ENCODE data around the gene MYD88.
"Not testable (repeated sequence)": the region's sequence is repeated elsewhere in the genome, so short reads cannot be mapped to it uniquely, and the experiment has no call there.

Gene MYD88

DNA sequence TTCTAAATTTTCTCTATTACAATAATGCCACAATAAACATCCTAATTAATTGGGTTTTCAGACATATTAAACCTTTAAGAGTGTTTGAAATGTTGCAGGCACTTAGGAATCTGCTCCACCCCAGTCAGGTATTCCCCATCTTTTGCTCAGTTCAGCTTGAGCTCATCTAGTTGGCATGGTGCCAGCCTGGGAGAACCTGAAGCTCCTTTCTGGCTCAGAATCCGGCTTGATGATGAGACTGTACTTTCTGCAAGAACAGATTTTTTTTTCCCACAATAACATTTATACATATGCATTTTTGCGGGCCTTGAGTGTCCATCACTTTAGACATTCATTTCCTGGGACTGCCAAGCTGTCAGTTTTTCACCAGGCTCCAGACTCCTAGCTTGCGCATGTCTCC, 19.1 kb downstream of the MYD88 start:
- no peak overlapping the region for H3K27ac ChIP-seq
- H3K4me1 ChIP-seq: peaks cover 0 to 60% (median 22%) of the 10 kb centered on the region in 10 experiments; a peak in 13 of 20 replicates
- no peaks in the 10 kb centered on the region for H3K27me3 ChIP-seq
- H3K4me3 ChIP-seq: no peak overlapping the region
- H3K36me3 ChIP-seq: no peaks in the 10 kb centered on the region
- H3K4me2 ChIP-seq: peak overlapping the region in 2 of 11 experiments; percentile 43 to 53; a peak in 2 of 22 replicates
- H3K9ac ChIP-seq: no peak overlapping the region
- H3K9me3 ChIP-seq (replicated peaks in 1 of 11): no peaks in the 10 kb centered on the region; a peak in 1 of 22 replicates
- TF ChIP-seq Cebpa-rat (IDR thresholded peaks at IDR 0.05): no peak
- no peaks in the 10 kb centered on the region for H4K20me1 ChIP-seq

DNA sequence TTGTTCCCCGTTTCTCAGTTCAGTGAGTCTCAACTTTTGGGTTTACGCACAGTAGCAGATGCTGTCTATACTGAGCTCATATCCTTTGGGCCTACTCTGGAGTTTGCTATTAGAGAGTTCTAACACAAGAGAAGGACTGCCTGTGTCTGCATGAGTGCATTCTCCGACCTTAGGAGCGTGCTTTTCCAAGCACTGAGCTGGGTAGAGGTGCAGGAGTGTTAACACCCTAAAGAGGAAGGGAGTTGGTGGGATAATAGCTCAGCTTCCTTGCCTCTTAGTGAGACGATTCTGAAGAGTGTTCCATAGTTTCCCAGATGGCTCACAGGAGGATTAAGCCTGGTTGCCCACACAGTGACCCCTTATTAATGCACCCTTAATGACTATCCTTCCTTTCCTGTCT, 20.0 kb downstream of the MYD88 start:
- H3K9me3 ChIP-seq (replicated peaks in 1 of 11): no peaks in the 10 kb centered on the region; a peak in 1 of 22 replicates
- no peak overlapping the region for H3K4me3 ChIP-seq
- peak overlapping the region in 3 of 11 experiments; percentile 7 to 53 (median 43); a peak in 6 of 22 replicates for H3K4me2 ChIP-seq
- H3K36me3 ChIP-seq: no peaks in the 10 kb centered on the region
- H3K27ac ChIP-seq: no peak overlapping the region; a peak in 1 of 22 replicates
- H3K27me3 ChIP-seq: no peaks in the 10 kb centered on the region
- H4K20me1 ChIP-seq: no peaks in the 10 kb centered on the region
- H3K4me1 ChIP-seq: peaks cover 0 to 58% (median 15%) of the 10 kb centered on the region in 10 experiments; a peak in 13 of 20 replicates
- H3K9ac ChIP-seq: no peak overlapping the region
- no peak for TF ChIP-seq Cebpa-rat (IDR thresholded peaks at IDR 0.05)

DNA sequence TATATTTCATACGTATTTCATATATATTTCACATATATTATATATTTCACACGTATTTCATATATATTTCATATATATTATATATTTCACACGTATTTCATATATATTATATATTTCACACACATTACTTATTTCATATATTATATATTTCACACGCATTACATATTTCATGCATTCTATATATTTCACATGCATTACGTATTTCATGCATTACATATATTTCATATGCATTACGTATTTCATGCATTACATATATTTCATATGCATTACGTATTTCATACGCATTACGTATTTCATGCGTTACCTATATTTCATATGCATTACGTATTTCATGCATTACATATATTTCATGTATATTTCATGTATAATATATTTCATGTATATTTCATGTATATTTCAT, 22.2 kb downstream of the MYD88 start:
- not testable (repeated sequence) for H3K27ac ChIP-seq; H3K9ac ChIP-seq; H4K20me1 ChIP-seq; H3K9me3 ChIP-seq (replicated peaks in 1 of 11); H3K4me2 ChIP-seq; H3K27me3 ChIP-seq; H3K36me3 ChIP-seq; H3K4me3 ChIP-seq
- H3K4me1 ChIP-seq: peaks cover 7 to 47% (median 10%) of the 10 kb centered on the region in 10 experiments; a peak in 19 of 20 replicates

DNA sequence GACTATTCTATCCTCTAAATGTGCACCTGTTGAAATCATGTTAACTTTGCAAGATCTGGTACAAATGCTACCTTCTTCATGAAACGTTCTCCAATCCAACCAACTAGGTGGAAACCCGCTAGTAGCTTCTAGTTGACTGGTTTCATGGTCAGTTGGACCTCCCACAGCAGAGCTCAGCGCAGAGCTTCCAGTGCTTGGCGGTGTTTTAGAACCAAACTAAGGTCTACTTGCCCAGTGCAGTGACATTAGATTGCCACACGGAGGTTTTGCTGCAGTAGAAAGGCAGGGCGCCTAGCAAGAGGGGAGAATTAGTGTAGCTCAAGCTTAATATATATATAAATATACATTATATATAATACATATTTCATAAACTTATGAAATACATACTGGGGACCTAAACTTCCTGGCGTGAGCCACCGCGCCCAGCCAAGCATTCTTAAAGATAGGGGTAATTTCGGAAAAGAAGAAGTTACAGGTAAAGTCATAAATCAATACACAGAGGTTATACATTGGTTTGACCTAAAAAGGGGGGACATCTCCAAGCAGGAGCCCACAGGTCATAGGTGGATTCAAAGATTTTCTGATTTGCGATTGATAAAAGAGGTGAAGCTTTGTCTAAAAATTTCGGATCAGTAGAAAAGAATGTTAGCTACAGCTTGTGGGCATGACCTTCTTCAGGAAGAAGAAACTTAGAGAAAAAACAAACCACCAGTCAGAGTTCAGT, 24.8 kb downstream of the MYD88 start:
- H3K27ac ChIP-seq: peak overlapping the region in 7 of 11 experiments; percentile 93 to 99 (median 98); a peak in 9 of 22 replicates
- peaks cover 25 to 47% (median 29%) of the 10 kb centered on the region in 10 experiments for H3K4me1 ChIP-seq
- peaks cover 0 to 23% (median 16%) of the 10 kb centered on the region in 11 experiments; a peak in 12 of 22 replicates for H4K20me1 ChIP-seq
- no peaks in the 10 kb centered on the region; a peak in 1 of 22 replicates for H3K9me3 ChIP-seq (replicated peaks in 1 of 11)
- no peaks in the 10 kb centered on the region for H3K27me3 ChIP-seq
- H3K4me3 ChIP-seq: no peak overlapping the region
- H3K4me2 ChIP-seq: peak overlapping the region in 4 of 11 experiments; percentile 78 to 96 (median 85); a peak in 2 of 22 replicates
- no peak overlapping the region for H3K9ac ChIP-seq
- no peak for TF ChIP-seq Cebpa-rat (IDR thresholded peaks at IDR 0.05)
- H3K36me3 ChIP-seq: 0 out of 22 replicates have a peak, but pooled peaks cover 0 to 6% (median 0%) of the 10 kb centered on the region in 11 experiments

DNA sequence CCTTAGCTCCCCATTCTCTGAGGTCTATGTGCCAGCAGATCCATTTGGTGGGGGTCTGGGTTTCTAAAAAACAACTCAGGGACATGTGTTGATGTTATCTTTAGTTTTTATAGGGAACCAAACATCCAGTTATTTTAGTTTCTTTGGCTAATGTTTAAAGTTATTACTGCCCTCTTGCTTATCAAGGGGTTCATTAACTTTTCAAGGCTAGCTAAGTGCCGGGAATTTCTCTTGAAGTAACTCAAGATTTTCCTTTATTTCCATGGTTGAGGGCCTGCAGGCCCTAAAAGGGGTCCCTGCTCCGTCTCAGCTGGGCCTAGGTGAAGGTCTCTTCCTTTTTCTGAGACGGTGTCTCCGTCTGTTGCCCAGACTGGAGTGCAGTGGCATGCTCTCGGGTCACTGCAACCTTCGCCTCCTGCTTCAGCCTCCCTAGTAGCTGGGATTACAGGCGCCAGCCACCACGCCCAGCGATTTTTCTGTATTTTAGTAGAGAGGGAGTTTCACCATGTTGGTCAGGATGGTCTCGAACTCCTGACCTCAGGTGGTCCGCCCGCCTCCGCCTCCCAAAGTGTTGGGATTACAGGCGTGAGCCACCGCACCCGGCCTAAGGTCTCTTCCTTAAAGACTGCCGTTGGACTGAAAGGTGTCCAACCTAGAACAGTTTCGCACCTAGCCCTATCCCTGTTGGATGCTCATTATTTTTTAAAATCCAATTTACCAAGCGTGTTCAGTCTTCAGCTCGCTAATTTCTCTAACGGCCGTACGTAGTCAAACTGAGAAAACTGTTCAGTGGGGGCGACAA, 25.6 kb downstream of the MYD88 start:
- peaks cover 4 to 29% (median 24%) of the 10 kb centered on the region in 11 experiments; a peak in 15 of 22 replicates for H4K20me1 ChIP-seq
- peak overlapping the region; percentile 82 to 98 (median 92) for H3K9ac ChIP-seq
- 0 out of 22 replicates have a peak, but pooled peaks cover 0 to 6% (median 0%) of the 10 kb centered on the region in 11 experiments for H3K36me3 ChIP-seq
- peak overlapping the region; percentile 89 to 97 (median 93) for H3K4me3 ChIP-seq
- peaks cover 25 to 47% (median 34%) of the 10 kb centered on the region in 10 experiments for H3K4me1 ChIP-seq
- no peak for TF ChIP-seq Cebpa-rat (IDR thresholded peaks at IDR 0.05)
- no peaks in the 10 kb centered on the region; a peak in 1 of 22 replicates for H3K9me3 ChIP-seq (replicated peaks in 1 of 11)
- H3K4me2 ChIP-seq: peak overlapping the region; percentile 76 to 99 (median 91)
- H3K27me3 ChIP-seq: no peaks in the 10 kb centered on the region
- H3K27ac ChIP-seq: peak overlapping the region; percentile 92 to 100 (median 96)

DNA sequence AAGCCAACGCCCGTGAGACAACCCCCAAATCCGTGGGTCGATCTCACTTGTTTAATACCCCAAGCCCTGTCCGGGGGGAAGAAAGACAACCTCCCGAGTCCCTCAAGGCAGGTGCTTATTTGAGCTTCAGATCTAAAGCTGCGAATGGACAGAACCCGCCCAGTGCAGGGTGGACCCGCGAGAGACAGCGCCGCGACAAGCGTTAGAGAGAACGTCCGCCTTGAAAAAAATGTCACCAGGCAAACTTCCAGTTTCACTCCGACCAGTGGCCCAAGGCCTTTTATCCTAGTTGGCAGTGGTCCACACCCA, 26.1 kb downstream of the MYD88 start:
- no peak for TF ChIP-seq Cebpa-rat (IDR thresholded peaks at IDR 0.05)
- H3K27ac ChIP-seq: peak overlapping the region; percentile 92 to 100 (median 96)
- peak overlapping the region; percentile 82 to 98 (median 92) for H3K9ac ChIP-seq
- H4K20me1 ChIP-seq: peaks cover 10 to 35% (median 29%) of the 10 kb centered on the region in 11 experiments; a peak in 19 of 22 replicates
- H3K4me2 ChIP-seq: peak overlapping the region; percentile 76 to 99 (median 91)
- 0 out of 22 replicates have a peak, but pooled peaks cover 0 to 6% (median 0%) of the 10 kb centered on the region in 11 experiments for H3K36me3 ChIP-seq
- no peaks in the 10 kb centered on the region; a peak in 1 of 22 replicates for H3K9me3 ChIP-seq (replicated peaks in 1 of 11)
- no peaks in the 10 kb centered on the region for H3K27me3 ChIP-seq
- peaks cover 28 to 52% (median 36%) of the 10 kb centered on the region in 10 experiments for H3K4me1 ChIP-seq
- H3K4me3 ChIP-seq: peak overlapping the region; percentile 89 to 97 (median 93)

DNA sequence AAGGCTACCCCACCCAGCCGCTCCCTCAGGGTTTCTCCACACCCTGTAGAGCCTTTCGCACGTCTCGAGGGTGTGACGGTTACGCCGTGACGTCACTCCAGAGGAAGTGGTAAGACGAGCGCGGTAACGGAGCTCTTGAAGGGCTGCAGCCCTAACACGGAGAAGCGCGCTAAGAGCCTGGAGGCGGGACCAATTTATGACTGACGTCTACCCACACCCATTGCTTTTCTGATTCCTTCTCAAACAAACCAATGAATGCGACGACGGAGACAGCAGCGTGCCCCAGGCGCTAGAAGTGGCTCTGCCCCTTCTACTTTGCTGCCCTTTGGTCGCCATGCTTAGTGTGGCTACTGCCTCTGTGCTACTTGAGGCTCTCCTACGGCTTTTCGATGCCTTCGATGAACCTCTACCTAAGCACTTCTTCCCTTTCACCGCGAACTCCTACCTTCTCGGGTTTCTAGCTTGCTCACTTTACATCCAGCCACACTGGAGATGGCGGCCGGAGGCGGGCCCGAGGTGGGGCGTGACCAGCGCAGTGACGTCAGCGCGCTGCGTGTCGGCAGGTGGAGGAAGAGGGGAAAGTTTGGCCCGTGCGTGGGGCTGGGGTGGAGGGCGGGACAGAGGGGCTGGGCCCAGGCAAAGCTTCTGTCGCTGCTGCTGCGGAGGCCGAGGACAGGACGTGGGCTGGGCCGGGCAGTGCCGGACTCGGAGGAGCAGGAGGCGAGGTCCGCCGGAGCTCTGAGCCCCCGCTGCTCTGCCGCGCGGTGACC, 26.7 kb downstream of the MYD88 start, which contains the start of gene OXSR1:
TSS of gene OXSR1 (plus strand) at position 586 of the 770 bp plus-strand sequence. CDS start 340 bp downstream, outside the sequence.
- peaks cover 13 to 40% (median 35%) of the 10 kb centered on the region in 11 experiments; a peak in 19 of 22 replicates for H4K20me1 ChIP-seq
- H3K27me3 ChIP-seq: no peaks in the 10 kb centered on the region
- no peaks in the 10 kb centered on the region; a peak in 1 of 22 replicates for H3K9me3 ChIP-seq (replicated peaks in 1 of 11)
- peak within 1 kb of the TSS; percentile 92 to 100 (median 96) for H3K27ac ChIP-seq
- peak within 1 kb of the TSS; percentile 80 to 99 (median 96) for H3K4me2 ChIP-seq
- TF ChIP-seq Cebpa-rat (IDR thresholded peaks at IDR 0.05): no peak
- peaks cover 28 to 57% (median 36%) of the 10 kb centered on the region in 10 experiments for H3K4me1 ChIP-seq
- peak within 1 kb of the TSS; percentile 82 to 98 (median 92) for H3K9ac ChIP-seq
- H3K36me3 ChIP-seq: 0 out of 22 replicates have a peak, but pooled peaks cover 0 to 6% (median 0%) of the 10 kb centered on the region in 11 experiments
- peak within 1 kb of the TSS; percentile 89 to 97 (median 93) for H3K4me3 ChIP-seq
